Testis (tissue), 3 donors: ENCODE results near the gene CD3E. TPM values are rescaled to one million over a fixed set of nuclear protein-coding genes. Genes with fewer than 3 reads are reported as not detected.

Source experiments
- DNase-seq: peaks from one replicate; pipeline ENCODE4 v3.0.0-alpha.2; 2019
- H3K27ac ChIP-seq, 2 donors: fragments of 200-600 bp; sonication (generic); one replicate each; pipeline ENCODE4 v1.5.1; 2019
- H3K27me3 ChIP-seq: fragments of 200-600 bp; sonication (generic); one replicate; pipeline ENCODE4 v1.5.1; 2019
- H3K36me3 ChIP-seq: fragments of 200-600 bp; sonication (generic); one replicate; pipeline ENCODE4 v1.5.1; 2017; ENCODE audit warnings: low read depth; ENCODE audit errors: missing control alignments
- H3K4me1 ChIP-seq: fragments of 200-600 bp; sonication (generic); one replicate; pipeline ENCODE4 v1.5.1; 2019
- H3K4me3 ChIP-seq, 2 donors: fragments of 200-600 bp; sonication (generic); one replicate each; pipeline ENCODE4 v1.5.1; 2017 to 2019
- H3K9me3 ChIP-seq: fragments of 200-600 bp; sonication (generic); one replicate; pipeline ENCODE4 v1.5.1; 2017
- CTCF ChIP-seq, 3 experiments: fragments of 450-650 bp in 2 of 3; fragments of 200-600 bp in 1 of 3; sonication (generic) in 1 of 3; IDR thresholded peaks; one replicate each; pipeline ENCODE4 v1.5.1; 2016 to 2019; ENCODE audit warnings: antibody characterized with exemption in 3 of 3, mild to moderate bottlenecking in 2 of 3, moderate library complexity in 1 of 3
- POLR2A ChIP-seq: fragments of 450-650 bp; IDR thresholded peaks from one replicate; pipeline ENCODE4 v1.6.1; 2017; ENCODE audit warnings: antibody characterized with exemption, mild to moderate bottlenecking, moderate library complexity
- WGBS, 2 donors: methylation state at CpG; one replicate each; pipeline ENCODE4 v1.1.5; 2018; 5-methylcytosine and 5-hydroxymethylcytosine counted together
- intact Hi-C: fragments of 100-400 bp; cut with DNase I; formaldehyde crosslinking; loops from one replicate; pipeline ENCODE4 v1.15.1; 2023; ENCODE audit warnings: low total_unique reads
- polyA plus RNA-seq: library from polyadenylated mRNA; stranded (reverse); fragments of 350-450 nt; fragmentation: Illumina TruSeq; extraction: RNeasy Lipid Tissue Mini Kit (QIAGEN cat#74804); gene quantifications from one replicate; pipeline ENCODE4 v1.2.3, GENCODE V29; 2014; ENCODE audit warnings: low read depth, low replicate concordance; ENCODE audit not compliant: insufficient read depth
- total RNA-seq, 2 donors: library from RNA; depleted of rRNA; stranded (reverse); fragments of >200 nt; gene quantifications; one replicate each; pipeline ENCODE4 v1.2.3, GENCODE V29; 2016

CD3E gene
- total and polyA plus RNA-seq, 3 donors from 2014 or later: 0.50 to 6.1 TPM; not detected in 1

- Histone ChIP-seq H3K27ac (no peak overlapping the region), H3K9me3 (no peaks in the 10 kb centered on the region), H3K4me1 (peaks cover 2% of the 10 kb centered on the region), H3K36me3 (no peaks in the 10 kb centered on the region), H3K27me3 (no peaks in the 10 kb centered on the region), H3K4me3 (no peak overlapping the region)
- no peak for TF ChIP-seq CTCF (IDR thresholded peaks at IDR 0.05)
- TF ChIP-seq POLR2A: no peak
- DNase-seq: no peak
- intact Hi-C loops: no loop called here
- WGBS, 2 donors: 79 to 81% methylated on average over 4 of the region's 4 CpGs
Measured at GRCh38 chr11:118311518-118311917, 7.0 kb downstream of the CD3E start.

GRCh38 chr11:118312328-118312727, 7.8 kb downstream of the CD3E start:
- no peaks in the 10 kb centered on the region for H3K9me3 ChIP-seq
- no peak for DNase-seq
- no peak overlapping the region for H3K27ac ChIP-seq
- H3K4me3 ChIP-seq: no peak overlapping the region
- 85 to 86% methylated on average over 2 of the region's 2 CpGs for WGBS, 2 donors
- H3K27me3 ChIP-seq: no peaks in the 10 kb centered on the region
- H3K4me1 ChIP-seq: peaks cover 7% of the 10 kb centered on the region
- intact Hi-C loops: no loop called here
- TF ChIP-seq POLR2A (no peak), CTCF (IDR thresholded peaks at IDR 0.05) (no peak)
- no peaks in the 10 kb centered on the region for H3K36me3 ChIP-seq

GRCh38 chr11:118313242-118313641, 8.7 kb downstream of the CD3E start:
- H3K4me1 ChIP-seq: peaks cover 7% of the 10 kb centered on the region
- no peaks in the 10 kb centered on the region for H3K36me3 ChIP-seq
- no peaks in the 10 kb centered on the region for H3K9me3 ChIP-seq
- TF ChIP-seq CTCF (IDR thresholded peaks at IDR 0.05): no peak
- TF ChIP-seq POLR2A: no peak
- H3K27ac ChIP-seq: no peak overlapping the region
- intact Hi-C loops: no loop called here
- no peak for DNase-seq
- no peaks in the 10 kb centered on the region for H3K27me3 ChIP-seq
- H3K4me3 ChIP-seq: no peak overlapping the region
- WGBS, 2 donors: 64% methylated on average over 4 of the region's 4 CpGs

- no peak overlapping the region for H3K4me3 ChIP-seq
- intact Hi-C loops: no loop called here
- TF ChIP-seq CTCF (IDR thresholded peaks at IDR 0.05): no peak
- no peak for TF ChIP-seq POLR2A
- WGBS, 2 donors: 67 to 76% methylated on average over 7 of the region's 7 CpGs
- DNase-seq: no peak
- H3K27me3 ChIP-seq: no peaks in the 10 kb centered on the region
- no peak overlapping the region for H3K27ac ChIP-seq
- peaks cover 7% of the 10 kb centered on the region for H3K4me1 ChIP-seq
- H3K36me3 ChIP-seq: no peaks in the 10 kb centered on the region
- H3K9me3 ChIP-seq: no peaks in the 10 kb centered on the region
Measured at GRCh38 chr11:118314988-118315411, 10.5 kb downstream of the CD3E start.

GRCh38 chr11:118318124-118318523, 13.6 kb downstream of the CD3E start:
- WGBS, 2 donors: 75 to 76% methylated on average over 4 of the region's 4 CpGs
- Histone ChIP-seq H3K36me3 (no peaks in the 10 kb centered on the region), H3K27ac (no peak overlapping the region), H3K4me3 (no peak overlapping the region), H3K4me1 (peaks cover 7% of the 10 kb centered on the region), H3K27me3 (no peaks in the 10 kb centered on the region), H3K9me3 (no peaks in the 10 kb centered on the region)
- intact Hi-C loops: no loop called here
- no peak for DNase-seq
- TF ChIP-seq CTCF (IDR thresholded peaks at IDR 0.05) (no peak), POLR2A (no peak)
